ENCODE data around the gene CCDC14.
"Not testable (repeated sequence)": the region's sequence is repeated elsewhere in the genome, so short reads cannot be mapped to it uniquely, and the experiment has no call there.

Gene CCDC14

GRCh38 chr3:123960781-123961507, at the start of gene CCDC14:
TSS of gene CCDC14 (minus strand) at chr3:123961229. CDS start at chr3:123961173, 56 bp downstream.
- peak; percentile 41 to 63 for DNase-seq (ENCODE audit: low read depth in 2 of 2)

- DNase-seq (ENCODE audit: low read depth in 2 of 2), result not testable (repeated sequence)
These were observed 47.3 kb upstream of the CCDC14 start for GRCh38 chr3:124008321-124008720.

GRCh38 chr3:124007186-124007585, 46.2 kb upstream of the CCDC14 start:
- DNase-seq (ENCODE audit: low read depth in 2 of 2), result no peak

- not testable (repeated sequence) for DNase-seq (ENCODE audit: low read depth in 2 of 2)
These were observed 41.5 kb upstream of the CCDC14 start for GRCh38 chr3:124002405-124003079.

GRCh38 chr3:124001366-124001765, 40.3 kb upstream of the CCDC14 start:
- not testable (repeated sequence) for DNase-seq (ENCODE audit: low read depth in 2 of 2)

GRCh38 chr3:123997543-123997942, 36.5 kb upstream of the CCDC14 start:
- no peak for DNase-seq (ENCODE audit: low read depth in 2 of 2)

- no peak for DNase-seq (ENCODE audit: low read depth in 2 of 2)
These were observed 32.8 kb upstream of the CCDC14 start for GRCh38 chr3:123993818-123994217.

- DNase-seq (ENCODE audit: low read depth in 2 of 2), result not testable (repeated sequence)
These were observed 30.9 kb upstream of the CCDC14 start, which contains the start of gene ROPN1 for GRCh38 chr3:123991730-123992588. TSS of gene ROPN1 (minus strand) at chr3:123992124. CDS start at chr3:123980481, 11,643 bp downstream.

GRCh38 chr3:123986427-123986826, 25.4 kb upstream of the CCDC14 start:
- no peak for DNase-seq (ENCODE audit: low read depth in 2 of 2)

- DNase-seq (ENCODE audit: low read depth in 2 of 2), result no peak
These were observed 23.9 kb upstream of the CCDC14 start for GRCh38 chr3:123984957-123985356.

GRCh38 chr3:123984350-123984749, 23.3 kb upstream of the CCDC14 start:
- DNase-seq (ENCODE audit: low read depth in 2 of 2), result no peak

- DNase-seq (ENCODE audit: low read depth in 2 of 2), result not testable (repeated sequence)
These were observed 20.3 kb upstream of the CCDC14 start for GRCh38 chr3:123981317-123981716.

- no peak for DNase-seq (ENCODE audit: low read depth in 2 of 2)
These were observed 19.5 kb upstream of the CCDC14 start for GRCh38 chr3:123980539-123980938.

GRCh38 chr3:123979525-123980501, 18.8 kb upstream of the CCDC14 start:
- peak; percentile 0 to 12 for DNase-seq (ENCODE audit: low read depth in 2 of 2)

GRCh38 chr3:123976904-123977303, 15.9 kb upstream of the CCDC14 start:
- DNase-seq (ENCODE audit: low read depth in 2 of 2), result not testable (repeated sequence)

- DNase-seq (ENCODE audit: low read depth in 2 of 2), result not testable (repeated sequence)
These were observed 15.3 kb upstream of the CCDC14 start for GRCh38 chr3:123976181-123976898.

GRCh38 chr3:123975030-123975429, 14.0 kb upstream of the CCDC14 start:
- DNase-seq (ENCODE audit: low read depth in 2 of 2), result not testable (repeated sequence)

- DNase-seq (ENCODE audit: low read depth in 2 of 2), result no peak
These were observed 10.4 kb upstream of the CCDC14 start for GRCh38 chr3:123971406-123971805.

GRCh38 chr3:123967260-123967659, 6.2 kb upstream of the CCDC14 start:
- not testable (repeated sequence) for DNase-seq (ENCODE audit: low read depth in 2 of 2)

GRCh38 chr3:123966799-123967198, 5.8 kb upstream of the CCDC14 start:
- not testable (repeated sequence) for DNase-seq (ENCODE audit: low read depth in 2 of 2)
